HG02798 (cell line): Measurements from ENCODE around the gene DAW1.
"Not testable (repeated sequence)": the region's sequence is repeated elsewhere in the genome, so short reads cannot be mapped to it uniquely, and the experiment has no call there.

Experiments used
- ATAC-seq: cut with Tn5 transposase; IDR thresholded peaks from one replicate; pipeline ENCODE4 v1.9.1; 2021; ENCODE audit warnings: mild to moderate bottlenecking; ENCODE audit not compliant: unreplicated experiment, poor library complexity

The DAW1 gene

GRCh38 chr2:227871375-227871791, at the start of gene DAW1:
Gene DAW1, plus strand, starts transcription at chr2:227871631. Its CDS starts 59 bp downstream, at chr2:227871690.
- ATAC-seq = no peak

- ATAC-seq = no peak
These were observed 48.9 kb upstream of the DAW1 start for GRCh38 chr2:227822416-227823003.

GRCh38 chr2:227823922-227824321, 47.5 kb upstream of the DAW1 start:
- ATAC-seq = no peak

GRCh38 chr2:227824711-227825110, 46.7 kb upstream of the DAW1 start:
- no peak for ATAC-seq

GRCh38 chr2:227826019-227826521, 45.4 kb upstream of the DAW1 start:
- no peak for ATAC-seq

- ATAC-seq = no peak
These were observed 44.9 kb upstream of the DAW1 start for GRCh38 chr2:227826563-227826962.

- no peak for ATAC-seq
These were observed 44.3 kb upstream of the DAW1 start for GRCh38 chr2:227827143-227827542.

- ATAC-seq = no peak
These were observed 42.9 kb upstream of the DAW1 start for GRCh38 chr2:227828477-227828912.

GRCh38 chr2:227829337-227829736, 42.1 kb upstream of the DAW1 start:
- no peak for ATAC-seq

GRCh38 chr2:227834423-227834822, 37.0 kb upstream of the DAW1 start:
- no peak for ATAC-seq

- ATAC-seq = no peak
These were observed 36.3 kb upstream of the DAW1 start for GRCh38 chr2:227834916-227835650.

- not testable (repeated sequence) for ATAC-seq
These were observed 31.9 kb upstream of the DAW1 start for GRCh38 chr2:227839339-227840129.

GRCh38 chr2:227846831-227847230, 24.6 kb upstream of the DAW1 start:
- ATAC-seq = no peak

- ATAC-seq = no peak
These were observed 23.3 kb upstream of the DAW1 start for GRCh38 chr2:227848146-227848545.

GRCh38 chr2:227848586-227848985, 22.8 kb upstream of the DAW1 start:
- ATAC-seq = peak; percentile 74

- no peak for ATAC-seq
These were observed 21.5 kb upstream of the DAW1 start for GRCh38 chr2:227849906-227850305.

GRCh38 chr2:227853204-227853629, 18.2 kb upstream of the DAW1 start:
- ATAC-seq = no peak

GRCh38 chr2:227853765-227854271, 17.6 kb upstream of the DAW1 start:
- no peak for ATAC-seq

- no peak for ATAC-seq
These were observed 16.0 kb upstream of the DAW1 start for GRCh38 chr2:227855440-227855839.

GRCh38 chr2:227856697-227857096, 14.7 kb upstream of the DAW1 start:
- ATAC-seq = no peak

- ATAC-seq = no peak
These were observed 11.2 kb upstream of the DAW1 start for GRCh38 chr2:227860221-227860641.
